Neural cell (in vitro differentiated cells): ENCODE results near the gene AGBL4. TPM values are rescaled to one million over a fixed set of nuclear protein-coding genes. Genes with fewer than 3 reads are reported as not detected.

Experiments used
- H2AFZ ChIP-seq: fragments of 200-600, 300-800 bp; sonication (generic), shearing (Covaris generic); 2 replicates; pipeline ENCODE4 v1.6.0; 2014; ENCODE audit warnings: low read depth, mild to moderate bottlenecking, antibody characterized with exemption, low read length, moderate library complexity
- H3F3A ChIP-seq: fragments of 200-600 bp; shearing (Covaris generic); 2 replicates; pipeline ENCODE4 v1.6.1; 2016; ENCODE audit warnings: mild to moderate bottlenecking, moderate library complexity, mixed read lengths, antibody characterized with exemption, low read length; ENCODE audit not compliant: insufficient read depth, poor library complexity, severe bottlenecking
- H3K27ac ChIP-seq: fragments of 200-600, 300-800 bp; sonication (generic), shearing (Covaris generic); 2 replicates; pipeline ENCODE4 v1.5.1; 2014; ENCODE audit warnings: mild to moderate bottlenecking, low read length, moderate library complexity
- H3K27me3 ChIP-seq: fragments of 300-800, 200-600 bp; sonication (generic), shearing (Covaris generic); 2 replicates; pipeline ENCODE4 v1.6.0; 2014; ENCODE audit warnings: mild to moderate bottlenecking, low read depth, low read length, moderate library complexity; ENCODE audit not compliant: insufficient read depth
- H3K36me3 ChIP-seq: fragments of 300-800, 200-600 bp; sonication (generic), shearing (Covaris generic); 2 replicates; pipeline ENCODE4 v1.5.1; 2014; ENCODE audit warnings: mild to moderate bottlenecking, antibody characterized with exemption, low read length, moderate library complexity; ENCODE audit not compliant: insufficient read depth
- H3K4me2 ChIP-seq: fragments of 300-800, 200-600 bp; sonication (generic), shearing (Covaris generic); 2 replicates; pipeline ENCODE4 v1.6.0; 2014; ENCODE audit warnings: mild to moderate bottlenecking, low read length
- H3K4me3 ChIP-seq: fragments of 300-800, 200-600 bp; sonication (generic), shearing (Covaris generic); 2 replicates; pipeline ENCODE4 v1.5.1; 2014; ENCODE audit warnings: mild to moderate bottlenecking, low read length, moderate library complexity
- H3K79me2 ChIP-seq: fragments of 200-600 bp; shearing (Covaris generic); replicated peaks from 2 replicates; pipeline ENCODE4 v1.6.0; 2014; ENCODE audit warnings: mild to moderate bottlenecking, low read length, moderate library complexity; ENCODE audit not compliant: insufficient read depth
- H3K9ac ChIP-seq: fragments of 300-800, 200-600 bp; sonication (generic), shearing (Covaris generic); 2 replicates; pipeline ENCODE4 v1.6.1; 2016; ENCODE audit warnings: mild to moderate bottlenecking, low read length, mixed read lengths
- H3K9me2 ChIP-seq: fragments of 200-600 bp; shearing (Covaris generic); 2 replicates; pipeline ENCODE4 v1.6.1; 2016; ENCODE audit warnings: mild to moderate bottlenecking, low read length, mixed read lengths; ENCODE audit not compliant: insufficient read depth
- H3K9me3 ChIP-seq: fragments of 200-600, 300-800 bp; sonication (generic), shearing (Covaris generic); 2 replicates; pipeline ENCODE4 v1.6.1; 2016; ENCODE audit warnings: mild to moderate bottlenecking, mixed run types, low read length, moderate library complexity, mixed read lengths
- H4K20me1 ChIP-seq: fragments of 200-600 bp; shearing (Covaris generic); 2 replicates; pipeline ENCODE4 v1.6.1; 2016; ENCODE audit warnings: mild to moderate bottlenecking, mixed run types; ENCODE audit not compliant: insufficient read depth
- EP300 ChIP-seq: fragments of 450-650 bp; conservative IDR thresholded peaks from 2 replicates; pipeline ENCODE4 v1.6.1; 2014; ENCODE audit warnings: antibody characterized with exemption, mild to moderate bottlenecking, moderate library complexity; ENCODE audit not compliant: poor library complexity, severe bottlenecking
- EZH2 ChIP-seq: fragments of 200-600, 300-800 bp; shearing (Covaris generic), sonication (generic); IDR thresholded peaks from 2 replicates; pipeline ENCODE4 v1.6.1; 2014; ENCODE audit warnings: antibody characterized with exemption, low read length, borderline replicate concordance, mild to moderate bottlenecking; ENCODE audit not compliant: insufficient read depth, poor library complexity, severe bottlenecking
- MXI1 ChIP-seq: fragments of 450-650 bp; conservative IDR thresholded peaks from 2 replicates; pipeline ENCODE4 v1.6.1; 2014; ENCODE audit warnings: antibody characterized with exemption, mild to moderate bottlenecking; ENCODE audit not compliant: poor library complexity, severe bottlenecking
- POLR2AphosphoS5 ChIP-seq: IDR thresholded peaks from 2 replicates; pipeline ENCODE4 v1.6.1; 2012
- RAD21 ChIP-seq: fragments of 450-650 bp; conservative IDR thresholded peaks from 2 replicates; pipeline ENCODE4 v1.6.1; 2014; ENCODE audit warnings: antibody characterized with exemption, mild to moderate bottlenecking, moderate library complexity
- SMC3 ChIP-seq: fragments of 450-650 bp; conservative IDR thresholded peaks from 2 replicates; pipeline ENCODE4 v1.6.1; 2014; ENCODE audit warnings: antibody characterized with exemption, mild to moderate bottlenecking, moderate library complexity; ENCODE audit not compliant: poor library complexity
- TAF1 ChIP-seq: IDR thresholded peaks from 2 replicates; pipeline ENCODE4 v1.6.1; 2012; ENCODE audit warnings: low read depth
- polyA plus RNA-seq: library from polyadenylated mRNA; depleted of rRNA; stranded (reverse); fragments of >200 nt; gene quantifications from 2 replicates; pipeline ENCODE4 v1.2.3, GENCODE V29; 2014
- TF ChIP-seq, protein P1 (sequence below): fragments of 450-650 bp; IDR thresholded peaks from 2 replicates; pipeline ENCODE4 v1.5.1; 2014; ENCODE audit warnings: antibody characterized with exemption, mild to moderate bottlenecking, moderate library complexity; ENCODE audit not compliant: poor library complexity, severe bottlenecking
- TF ChIP-seq, protein P2 (sequence below): IDR thresholded peaks from 2 replicates; pipeline ENCODE4 v1.6.1; 2012; ENCODE audit warnings: borderline replicate concordance

Gene AGBL4
- polyA plus RNA-seq, 1 donor from 2014 or later: 1.3 TPM

GRCh38 chr1:48939828-48940227 lies 1083.9 kb downstream of the AGBL4 start:
- no peaks in the 10 kb centered on the region for H4K20me1 ChIP-seq
- no peak overlapping the region for H3K27ac ChIP-seq
- no peaks in the 10 kb centered on the region for H3K9me3 ChIP-seq
- peaks cover 22% of the 10 kb centered on the region for H3K27me3 ChIP-seq
- no peak overlapping the region for H3K9ac ChIP-seq
- no peaks in the 10 kb centered on the region for H3F3A ChIP-seq
- H3K4me2 ChIP-seq: no peak overlapping the region
- no peaks in the 10 kb centered on the region for H3K36me3 ChIP-seq
- no peak overlapping the region for H2AFZ ChIP-seq
- no peak overlapping the region for H3K4me3 ChIP-seq
- no peaks in the 10 kb centered on the region for H3K79me2 ChIP-seq
- TF ChIP-seq, protein P1, sequence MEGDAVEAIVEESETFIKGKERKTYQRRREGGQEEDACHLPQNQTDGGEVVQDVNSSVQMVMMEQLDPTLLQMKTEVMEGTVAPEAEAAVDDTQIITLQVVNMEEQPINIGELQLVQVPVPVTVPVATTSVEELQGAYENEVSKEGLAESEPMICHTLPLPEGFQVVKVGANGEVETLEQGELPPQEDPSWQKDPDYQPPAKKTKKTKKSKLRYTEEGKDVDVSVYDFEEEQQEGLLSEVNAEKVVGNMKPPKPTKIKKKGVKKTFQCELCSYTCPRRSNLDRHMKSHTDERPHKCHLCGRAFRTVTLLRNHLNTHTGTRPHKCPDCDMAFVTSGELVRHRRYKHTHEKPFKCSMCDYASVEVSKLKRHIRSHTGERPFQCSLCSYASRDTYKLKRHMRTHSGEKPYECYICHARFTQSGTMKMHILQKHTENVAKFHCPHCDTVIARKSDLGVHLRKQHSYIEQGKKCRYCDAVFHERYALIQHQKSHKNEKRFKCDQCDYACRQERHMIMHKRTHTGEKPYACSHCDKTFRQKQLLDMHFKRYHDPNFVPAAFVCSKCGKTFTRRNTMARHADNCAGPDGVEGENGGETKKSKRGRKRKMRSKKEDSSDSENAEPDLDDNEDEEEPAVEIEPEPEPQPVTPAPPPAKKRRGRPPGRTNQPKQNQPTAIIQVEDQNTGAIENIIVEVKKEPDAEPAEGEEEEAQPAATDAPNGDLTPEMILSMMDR: no peak
- TF ChIP-seq POLR2AphosphoS5: no peak
- TF ChIP-seq, protein P2, sequence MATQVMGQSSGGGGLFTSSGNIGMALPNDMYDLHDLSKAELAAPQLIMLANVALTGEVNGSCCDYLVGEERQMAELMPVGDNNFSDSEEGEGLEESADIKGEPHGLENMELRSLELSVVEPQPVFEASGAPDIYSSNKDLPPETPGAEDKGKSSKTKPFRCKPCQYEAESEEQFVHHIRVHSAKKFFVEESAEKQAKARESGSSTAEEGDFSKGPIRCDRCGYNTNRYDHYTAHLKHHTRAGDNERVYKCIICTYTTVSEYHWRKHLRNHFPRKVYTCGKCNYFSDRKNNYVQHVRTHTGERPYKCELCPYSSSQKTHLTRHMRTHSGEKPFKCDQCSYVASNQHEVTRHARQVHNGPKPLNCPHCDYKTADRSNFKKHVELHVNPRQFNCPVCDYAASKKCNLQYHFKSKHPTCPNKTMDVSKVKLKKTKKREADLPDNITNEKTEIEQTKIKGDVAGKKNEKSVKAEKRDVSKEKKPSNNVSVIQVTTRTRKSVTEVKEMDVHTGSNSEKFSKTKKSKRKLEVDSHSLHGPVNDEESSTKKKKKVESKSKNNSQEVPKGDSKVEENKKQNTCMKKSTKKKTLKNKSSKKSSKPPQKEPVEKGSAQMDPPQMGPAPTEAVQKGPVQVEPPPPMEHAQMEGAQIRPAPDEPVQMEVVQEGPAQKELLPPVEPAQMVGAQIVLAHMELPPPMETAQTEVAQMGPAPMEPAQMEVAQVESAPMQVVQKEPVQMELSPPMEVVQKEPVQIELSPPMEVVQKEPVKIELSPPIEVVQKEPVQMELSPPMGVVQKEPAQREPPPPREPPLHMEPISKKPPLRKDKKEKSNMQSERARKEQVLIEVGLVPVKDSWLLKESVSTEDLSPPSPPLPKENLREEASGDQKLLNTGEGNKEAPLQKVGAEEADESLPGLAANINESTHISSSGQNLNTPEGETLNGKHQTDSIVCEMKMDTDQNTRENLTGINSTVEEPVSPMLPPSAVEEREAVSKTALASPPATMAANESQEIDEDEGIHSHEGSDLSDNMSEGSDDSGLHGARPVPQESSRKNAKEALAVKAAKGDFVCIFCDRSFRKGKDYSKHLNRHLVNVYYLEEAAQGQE: no peak
- no peak for TF ChIP-seq SMC3
- TF ChIP-seq TAF1: no peak
- no peak for TF ChIP-seq EP300
- TF ChIP-seq RAD21: no peak
- TF ChIP-seq MXI1: no peak
- TF ChIP-seq EZH2: no peak
- H3K9me2 ChIP-seq: no peaks in the 10 kb centered on the region

DNA sequence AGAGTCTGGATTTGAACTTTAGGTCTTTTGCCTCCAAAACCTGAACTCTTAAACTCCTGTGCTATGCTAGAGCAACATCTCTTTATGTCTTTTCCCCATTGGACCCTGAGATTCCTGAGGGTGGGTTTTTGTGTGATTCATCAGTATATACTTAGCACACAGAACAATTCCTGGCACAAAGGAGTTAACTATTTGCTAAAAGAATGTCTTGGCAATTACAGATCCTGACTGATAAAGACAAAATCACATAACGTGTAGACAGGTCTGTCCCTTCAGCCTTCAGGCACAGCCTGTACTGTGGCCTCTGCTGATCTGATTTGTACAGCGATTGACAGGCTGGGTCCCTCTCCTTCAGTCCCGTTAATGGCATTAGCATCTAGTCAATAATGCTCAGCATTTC lies 1084.7 kb downstream of the AGBL4 start:
- Histone ChIP-seq H4K20me1 (no peaks in the 10 kb centered on the region), H2AFZ (no peak overlapping the region), H3K4me3 (no peak overlapping the region), H3K4me2 (no peak overlapping the region), H3K9me3 (no peaks in the 10 kb centered on the region), H3K27me3 (peaks cover 22% of the 10 kb centered on the region), H3K9me2 (no peaks in the 10 kb centered on the region), H3F3A (no peaks in the 10 kb centered on the region), H3K27ac (no peak overlapping the region), H3K9ac (no peak overlapping the region), H3K36me3 (no peaks in the 10 kb centered on the region), H3K79me2 (no peaks in the 10 kb centered on the region)
- TF ChIP-seq EZH2 (no peak), EP300 (no peak), SMC3 (no peak), RAD21 (no peak), MXI1 (no peak)
- TF ChIP-seq, protein P1: no peak
- TF ChIP-seq, protein P2: no peak
